Caco-2 (cell line): ENCODE results near the gene AKT2. TPM values are rescaled to one million over a fixed set of nuclear protein-coding genes. Genes with fewer than 3 reads are reported as not detected.
A peak's percentile ranks its signal among the peaks of the same experiment; 100 is the strongest.

Experiments
- BruUV-seq: library from RNA; stranded (reverse); fragments of 400-500 nt; replicated peaks from 2 replicates; lab custom pipeline; 2021; lab: Mats Ljungman, UMichigan
- CTCF ChIA-PET: fragments of 300-600 bp; sonication (Branson Sonifier 250); formaldehyde crosslinking; loops from one replicate; lab custom pipeline; 2022; ENCODE audit warnings: antibody characterized with exemption; lab: Charles Lee
- POLR2A ChIA-PET: fragments of 300-600 bp; sonication (Branson Sonifier 250); formaldehyde crosslinking; loops from one replicate; lab custom pipeline; 2022; ENCODE audit warnings: antibody characterized with exemption; lab: Charles Lee
- DNase-seq, 2 experiments: peaks; one replicate each; pipeline versions ENCODE4 v3.0.0 to v3.0.0-alpha.2; 2020 to 2022
- H3K27me3 ChIP-seq: replicated peaks from 2 replicates; pipeline ENCODE4 v1.6.0; 2011; ENCODE audit warnings: low read length; ENCODE audit not compliant: control insufficient read depth, insufficient read depth
- H3K36me3 ChIP-seq: 2 replicates; pipeline ENCODE4 v1.5.1; 2011; ENCODE audit warnings: low read length; ENCODE audit not compliant: control insufficient read depth, insufficient read depth
- H3K4me1 ChIP-seq: fragments of 250-450 bp; sonication (Bioruptor Pico); 2 replicates; pipeline ENCODE4 v1.5.1; 2020; ENCODE audit warnings: mild to moderate bottlenecking
- H3K4me3 ChIP-seq: 2 replicates; pipeline ENCODE4 v1.5.1; 2011; ENCODE audit warnings: low read depth, mild to moderate bottlenecking, control low read depth, low read length
- H3K9me3 ChIP-seq: fragments of 250-450 bp; sonication (Bioruptor Pico); 2 replicates; pipeline ENCODE4 v1.5.1; 2020; ENCODE audit warnings: mild to moderate bottlenecking, moderate library complexity
- H3K27ac Mint-ChIP-seq: one replicate; pipeline ENCODE4 v1.8.0; 2022; ENCODE audit warnings: mixed read lengths; ENCODE audit not compliant: unreplicated experiment
- H3K27me3 Mint-ChIP-seq: one replicate; pipeline ENCODE4 v1.8.0; 2022; ENCODE audit warnings: mixed read lengths; ENCODE audit not compliant: insufficient read depth, unreplicated experiment
- H3K36me3 Mint-ChIP-seq: one replicate; pipeline ENCODE4 v1.8.0; 2022; ENCODE audit warnings: mild to moderate bottlenecking, mixed read lengths; ENCODE audit not compliant: insufficient read depth, unreplicated experiment
- H3K4me1 Mint-ChIP-seq: one replicate; pipeline ENCODE4 v1.8.0; 2022; ENCODE audit warnings: low read depth, mixed read lengths; ENCODE audit not compliant: unreplicated experiment
- H3K4me3 Mint-ChIP-seq: one replicate; pipeline ENCODE4 v1.8.0; 2022; ENCODE audit warnings: mild to moderate bottlenecking, moderate library complexity, mixed read lengths; ENCODE audit not compliant: unreplicated experiment
- H3K9me3 Mint-ChIP-seq: one replicate; pipeline ENCODE4 v1.8.0; 2022; ENCODE audit warnings: mixed read lengths; ENCODE audit not compliant: unreplicated experiment
- intact Hi-C: fragments of 100-400 bp; cut with micrococcal nuclease; formaldehyde crosslinking; loops from one replicate; pipeline ENCODE4 v1.10.0; 2022; ENCODE audit not compliant: unreplicated experiment
- total RNA-seq: library from RNA; stranded (reverse); gene quantifications from 2 replicates; pipeline ENCODE4 v1.2.3, GENCODE V29; 2022
- TF ChIP-seq, protein P1 (sequence below), 2 experiments: fragments of 200-600 bp in 1 of 2; IDR thresholded peaks; 1 replicate in 1 of 2; 2 replicates in 1 of 2; pipeline versions ENCODE4 v1.5.1 to v1.8.0; 2011 to 2022; ENCODE audit warnings: antibody characterized with exemption in 1 of 2, control low read depth in 1 of 2, inconsistent platforms in 1 of 2, low read depth in 1 of 2, low read length in 1 of 2, mild to moderate bottlenecking in 1 of 2, moderate library complexity in 1 of 2; ENCODE audit not compliant: insufficient read depth in 1 of 2, severe bottlenecking in 1 of 2, unreplicated experiment in 1 of 2

AKT2 gene
- total RNA-seq, 1 experiment from 2014 or later = 169 TPM

DNA sequence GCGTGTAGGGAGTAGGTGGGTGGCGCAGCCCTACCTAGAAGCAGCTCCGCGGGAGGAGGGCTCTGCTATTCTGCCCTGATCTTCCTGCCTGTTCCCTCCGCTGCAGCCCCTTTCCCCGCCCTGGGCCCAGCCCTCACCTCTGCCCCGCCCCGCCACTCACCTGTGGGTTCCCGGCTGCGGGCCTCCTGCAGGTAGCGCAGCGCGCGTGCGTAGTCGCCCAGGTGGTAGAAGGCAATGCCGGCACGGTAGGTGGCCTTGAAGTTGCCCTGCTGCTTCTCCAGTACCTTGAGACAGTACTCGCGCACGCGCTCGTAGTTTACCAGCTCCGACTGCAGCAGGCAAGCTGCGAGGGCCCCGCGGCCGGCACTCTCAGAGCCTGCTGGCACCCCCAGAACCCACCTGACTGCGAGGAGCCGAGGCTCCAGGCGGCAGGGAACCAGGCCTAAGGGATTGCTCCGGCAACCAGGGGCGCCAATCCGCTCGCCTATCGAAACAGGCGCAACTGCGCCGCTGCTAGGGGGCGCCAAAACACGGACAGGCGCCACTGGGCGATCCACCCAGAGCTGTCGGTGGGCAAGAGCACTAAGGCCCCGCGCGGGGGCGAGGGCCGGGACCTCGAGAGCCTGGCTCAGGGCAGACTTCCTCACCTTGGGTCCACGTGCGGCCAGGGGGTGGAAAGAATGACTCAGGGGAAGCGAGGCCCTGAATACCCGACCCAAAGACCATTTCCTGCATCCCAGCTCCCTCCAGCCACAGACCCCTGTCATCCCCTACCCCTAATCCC lies 67.9 kb downstream of the AKT2 start:
- POLR2A ChIA-PET = interaction anchor here (0.5 to 0.6 kb wide), 2 partner anchors 203 to 781 kb away, joined by 4 to 5 read pairs; partner anchors contain the start of gene RPS16
- no peaks in the 10 kb centered on the region for H3K27me3 ChIP-seq
- CTCF ChIA-PET = interaction anchor here (1.0 to 2.1 kb wide), 6 partner anchors 11 to 126 kb away, joined by 3 to 7 read pairs (median 4); partner anchors contain the start of gene ZNF780A
- Mint-ChIP-seq H3K9me3 (peaks cover 8% of the 10 kb centered on the region), H3K36me3 (peaks cover 10% of the 10 kb centered on the region), H3K27me3 (peaks cover 3% of the 10 kb centered on the region), H3K4me3 (peak overlapping the region; percentile 73), H3K4me1 (peaks cover 10% of the 10 kb centered on the region), H3K27ac (peak overlapping the region; percentile 1)
- peak; percentile 93 to 94 for DNase-seq
- H3K9me3 ChIP-seq = no peaks in the 10 kb centered on the region
- peak overlapping the region; percentile 32 for H3K4me3 ChIP-seq
- TF ChIP-seq, protein P1, sequence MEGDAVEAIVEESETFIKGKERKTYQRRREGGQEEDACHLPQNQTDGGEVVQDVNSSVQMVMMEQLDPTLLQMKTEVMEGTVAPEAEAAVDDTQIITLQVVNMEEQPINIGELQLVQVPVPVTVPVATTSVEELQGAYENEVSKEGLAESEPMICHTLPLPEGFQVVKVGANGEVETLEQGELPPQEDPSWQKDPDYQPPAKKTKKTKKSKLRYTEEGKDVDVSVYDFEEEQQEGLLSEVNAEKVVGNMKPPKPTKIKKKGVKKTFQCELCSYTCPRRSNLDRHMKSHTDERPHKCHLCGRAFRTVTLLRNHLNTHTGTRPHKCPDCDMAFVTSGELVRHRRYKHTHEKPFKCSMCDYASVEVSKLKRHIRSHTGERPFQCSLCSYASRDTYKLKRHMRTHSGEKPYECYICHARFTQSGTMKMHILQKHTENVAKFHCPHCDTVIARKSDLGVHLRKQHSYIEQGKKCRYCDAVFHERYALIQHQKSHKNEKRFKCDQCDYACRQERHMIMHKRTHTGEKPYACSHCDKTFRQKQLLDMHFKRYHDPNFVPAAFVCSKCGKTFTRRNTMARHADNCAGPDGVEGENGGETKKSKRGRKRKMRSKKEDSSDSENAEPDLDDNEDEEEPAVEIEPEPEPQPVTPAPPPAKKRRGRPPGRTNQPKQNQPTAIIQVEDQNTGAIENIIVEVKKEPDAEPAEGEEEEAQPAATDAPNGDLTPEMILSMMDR (IDR thresholded peaks at IDR 0.05; ENCODE audit: insufficient read depth in 1 of 2, low read depth in 1 of 2, low read length in 1 of 2, severe bottlenecking in 1 of 2, unreplicated experiment in 1 of 2) = peak; percentile 68 to 93
- intact Hi-C loops = no loop called here
- BruUV-seq = no TSS peak
- no peaks in the 10 kb centered on the region for H3K4me1 ChIP-seq
- H3K36me3 ChIP-seq = no peaks in the 10 kb centered on the region

DNA sequence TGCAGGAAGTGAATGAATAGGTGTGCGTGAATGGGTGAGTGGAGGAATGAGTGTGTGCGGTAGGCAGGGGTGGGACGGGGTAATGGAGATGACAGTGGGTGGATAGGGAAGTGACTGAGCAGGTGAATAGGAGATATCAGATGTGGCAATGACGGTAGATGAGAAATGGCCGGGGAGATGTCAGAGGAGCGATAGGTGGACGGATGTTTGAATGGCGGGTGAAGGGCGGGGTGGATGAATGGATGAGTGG lies 68.4 kb downstream of the AKT2 start:
- no peaks in the 10 kb centered on the region for H3K4me1 ChIP-seq
- Mint-ChIP-seq H3K36me3 (peaks cover 4% of the 10 kb centered on the region), H3K27ac (peak overlapping the region; percentile 1), H3K4me3 (peak overlapping the region; percentile 73), H3K4me1 (peaks cover 10% of the 10 kb centered on the region), H3K27me3 (no peaks in the 10 kb centered on the region), H3K9me3 (peaks cover 2% of the 10 kb centered on the region)
- peak overlapping the region; percentile 32 for H3K4me3 ChIP-seq
- TF ChIP-seq, protein P1 (IDR thresholded peaks at IDR 0.05; ENCODE audit: insufficient read depth in 1 of 2, low read depth in 1 of 2, low read length in 1 of 2, severe bottlenecking in 1 of 2, unreplicated experiment in 1 of 2) = no peak
- ChIA-PET CTCF (interaction anchor here (1.2 to 2.1 kb wide), 3 partner anchors 13 to 126 kb away, joined by 3 to 7 read pairs (median 3); partner anchors contain the start of gene ZNF780A), POLR2A (interaction anchor here (0.5 to 0.6 kb wide), 2 partner anchors 204 to 781 kb away, joined by 4 to 5 read pairs; partner anchors contain the start of gene RPS16)
- no peaks in the 10 kb centered on the region for H3K9me3 ChIP-seq
- no peaks in the 10 kb centered on the region for H3K27me3 ChIP-seq
- intact Hi-C loops = no loop called here
- H3K36me3 ChIP-seq = no peaks in the 10 kb centered on the region
- no peak for DNase-seq
- BruUV-seq = no TSS peak

DNA sequence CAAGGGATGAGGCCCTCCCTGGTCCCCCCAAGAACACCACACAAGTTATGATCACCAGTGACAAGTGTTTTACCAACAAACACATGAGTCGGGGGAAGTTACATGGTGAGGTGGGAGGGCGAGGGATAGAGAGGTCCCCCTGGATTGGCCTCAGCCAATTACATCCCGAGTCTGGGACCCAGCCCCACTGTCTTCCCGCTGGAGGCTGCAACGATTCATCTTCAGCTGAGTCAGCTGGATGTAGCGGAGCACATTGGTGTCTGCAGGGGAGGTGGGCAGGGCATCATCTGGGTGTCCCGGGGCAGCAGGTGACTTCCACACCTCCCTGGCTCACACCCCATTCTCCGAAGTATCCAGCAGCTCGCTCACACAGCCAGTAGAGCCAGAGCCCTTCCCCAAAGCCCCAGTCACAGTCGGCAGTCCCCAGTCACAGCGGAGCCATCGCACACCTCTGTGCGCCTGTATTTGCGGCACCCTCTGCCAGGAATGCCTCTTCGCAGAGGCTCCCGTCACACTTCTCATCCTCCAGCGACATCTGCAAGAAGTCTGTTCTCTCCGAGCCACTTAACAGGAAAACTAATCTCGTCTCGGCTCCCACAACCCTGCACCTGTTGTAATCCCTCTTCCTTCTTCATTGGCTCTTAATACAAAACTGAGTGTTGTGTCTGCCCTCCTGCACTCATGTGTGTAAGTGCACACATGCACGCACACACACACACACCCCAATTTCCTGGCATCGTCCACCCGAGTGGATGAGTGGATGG lies 69.0 kb downstream of the AKT2 start:
- H3K27ac Mint-ChIP-seq = peak overlapping the region; percentile 1
- H3K4me3 Mint-ChIP-seq = peak overlapping the region; percentile 73
- intact Hi-C loops = no loop called here
- peaks cover 4% of the 10 kb centered on the region for H3K36me3 Mint-ChIP-seq
- Histone ChIP-seq H3K36me3 (no peaks in the 10 kb centered on the region), H3K27me3 (no peaks in the 10 kb centered on the region), H3K4me1 (no peaks in the 10 kb centered on the region), H3K4me3 (peak overlapping the region; percentile 32), H3K9me3 (no peaks in the 10 kb centered on the region)
- CTCF ChIA-PET = interaction anchor here (0.7 to 2.1 kb wide), 3 partner anchors 9 to 42 kb away, joined by 3 to 7 read pairs (median 3); no protein-coding TSS in a partner anchor
- DNase-seq = no peak
- no peaks in the 10 kb centered on the region for H3K27me3 Mint-ChIP-seq
- TF ChIP-seq, protein P1 (IDR thresholded peaks at IDR 0.05; ENCODE audit: insufficient read depth in 1 of 2, low read depth in 1 of 2, low read length in 1 of 2, severe bottlenecking in 1 of 2, unreplicated experiment in 1 of 2) = no peak
- POLR2A ChIA-PET = interaction anchor here (0.5 to 0.6 kb wide), 2 partner anchors 204 to 780 kb away, joined by 4 to 5 read pairs; partner anchors contain the start of gene RPS16
- BruUV-seq = no TSS peak
- no peaks in the 10 kb centered on the region for H3K9me3 Mint-ChIP-seq
- H3K4me1 Mint-ChIP-seq = peaks cover 10% of the 10 kb centered on the region
